ENCODE results near the gene BLMH. TPM values are rescaled to one million over a fixed set of nuclear protein-coding genes. Genes with fewer than 3 reads are reported as not detected.

Gene BLMH
- total RNA-seq, 1 donor from 2014 or later, result 49.5 TPM

DNA sequence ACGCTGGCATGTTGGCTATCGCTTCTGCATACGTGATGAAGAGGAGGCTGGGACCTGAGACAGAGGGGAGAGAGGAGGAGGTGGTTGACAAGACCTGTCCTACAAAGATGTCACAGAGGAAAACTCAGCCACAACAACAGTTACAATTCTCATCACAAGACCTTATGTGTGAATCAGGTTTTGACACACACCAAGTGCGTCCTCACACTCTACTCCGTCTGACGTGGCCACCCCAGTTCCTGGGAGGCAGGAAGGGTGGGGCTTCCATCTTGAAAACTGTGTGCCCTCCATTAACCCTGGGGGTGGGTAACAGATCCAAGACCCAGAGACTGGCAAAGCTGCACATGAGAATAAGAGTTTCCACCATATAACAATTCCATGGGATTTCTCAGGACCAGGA lies 80.4 kb downstream of the BLMH start:
- no peaks in the 10 kb centered on the region for H3K4me1 Mint-ChIP-seq (ENCODE audit: low read depth)
- no peak overlapping the region for H3K27ac Mint-ChIP-seq (ENCODE audit: unreplicated experiment)
- peaks cover 1% of the 10 kb centered on the region for H3K27me3 Mint-ChIP-seq (ENCODE audit: low read depth)
- DNase-seq (ENCODE audit: low spot score), result no peak
- H3K9me3 Mint-ChIP-seq (ENCODE audit: low read depth), result no peaks in the 10 kb centered on the region
- TF ChIP-seq, protein P1, sequence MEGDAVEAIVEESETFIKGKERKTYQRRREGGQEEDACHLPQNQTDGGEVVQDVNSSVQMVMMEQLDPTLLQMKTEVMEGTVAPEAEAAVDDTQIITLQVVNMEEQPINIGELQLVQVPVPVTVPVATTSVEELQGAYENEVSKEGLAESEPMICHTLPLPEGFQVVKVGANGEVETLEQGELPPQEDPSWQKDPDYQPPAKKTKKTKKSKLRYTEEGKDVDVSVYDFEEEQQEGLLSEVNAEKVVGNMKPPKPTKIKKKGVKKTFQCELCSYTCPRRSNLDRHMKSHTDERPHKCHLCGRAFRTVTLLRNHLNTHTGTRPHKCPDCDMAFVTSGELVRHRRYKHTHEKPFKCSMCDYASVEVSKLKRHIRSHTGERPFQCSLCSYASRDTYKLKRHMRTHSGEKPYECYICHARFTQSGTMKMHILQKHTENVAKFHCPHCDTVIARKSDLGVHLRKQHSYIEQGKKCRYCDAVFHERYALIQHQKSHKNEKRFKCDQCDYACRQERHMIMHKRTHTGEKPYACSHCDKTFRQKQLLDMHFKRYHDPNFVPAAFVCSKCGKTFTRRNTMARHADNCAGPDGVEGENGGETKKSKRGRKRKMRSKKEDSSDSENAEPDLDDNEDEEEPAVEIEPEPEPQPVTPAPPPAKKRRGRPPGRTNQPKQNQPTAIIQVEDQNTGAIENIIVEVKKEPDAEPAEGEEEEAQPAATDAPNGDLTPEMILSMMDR (IDR thresholded peaks at IDR 0.05), result no peak
- H3K36me3 Mint-ChIP-seq (ENCODE audit: low read depth), result no peaks in the 10 kb centered on the region
- no peak overlapping the region for H3K4me3 Mint-ChIP-seq (ENCODE audit: unreplicated experiment)

DNA sequence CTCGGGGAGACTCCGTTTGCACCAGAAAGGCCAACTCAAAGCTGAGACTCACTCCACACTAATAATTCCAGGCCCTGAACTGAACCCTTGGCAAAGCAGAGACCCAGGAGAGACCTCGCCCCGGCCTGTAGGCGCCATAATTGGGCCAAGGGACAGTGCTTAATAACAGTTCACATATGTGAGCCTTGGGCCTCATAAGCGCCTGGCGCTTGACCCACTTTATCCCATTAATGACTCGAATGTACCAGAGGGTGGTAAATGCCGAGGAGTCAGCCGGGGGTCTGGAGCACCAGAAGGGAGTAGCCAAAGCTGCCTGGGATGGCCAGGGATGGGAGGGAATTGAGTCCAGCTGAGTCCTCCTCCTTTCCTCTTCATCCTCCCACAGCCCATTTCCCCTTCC lies 80.8 kb downstream of the BLMH start:
- TF ChIP-seq, protein P1 (IDR thresholded peaks at IDR 0.05), result no peak
- no peak overlapping the region for H3K27ac Mint-ChIP-seq (ENCODE audit: unreplicated experiment)
- no peak overlapping the region for H3K4me3 Mint-ChIP-seq (ENCODE audit: unreplicated experiment)
- H3K4me1 Mint-ChIP-seq (ENCODE audit: low read depth), result no peaks in the 10 kb centered on the region
- DNase-seq (ENCODE audit: low spot score), result no peak
- H3K27me3 Mint-ChIP-seq (ENCODE audit: low read depth), result peaks cover 1% of the 10 kb centered on the region
- H3K36me3 Mint-ChIP-seq (ENCODE audit: low read depth), result no peaks in the 10 kb centered on the region
- H3K9me3 Mint-ChIP-seq (ENCODE audit: low read depth), result no peaks in the 10 kb centered on the region

DNA sequence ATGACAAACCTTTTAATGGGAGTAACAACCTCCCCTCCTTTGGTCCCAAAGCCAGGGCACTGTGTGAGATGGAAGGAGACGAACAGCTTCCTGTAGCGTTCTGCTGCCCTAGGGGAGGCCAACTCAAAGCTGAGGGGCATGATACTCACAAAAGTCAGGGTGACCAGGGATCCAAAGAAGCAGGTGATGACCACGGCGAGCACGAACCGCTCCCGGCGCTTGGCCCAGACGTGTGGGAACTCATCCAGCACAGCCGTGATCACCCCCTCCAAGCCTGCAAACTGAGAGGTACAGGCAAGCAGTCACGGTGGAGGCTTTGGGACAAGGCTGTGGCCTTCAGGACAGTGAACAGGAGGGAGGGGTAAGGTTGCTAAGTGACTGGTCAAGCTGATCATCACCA lies 81.4 kb downstream of the BLMH start:
- H3K4me1 Mint-ChIP-seq (ENCODE audit: low read depth), result no peaks in the 10 kb centered on the region
- TF ChIP-seq, protein P1 (IDR thresholded peaks at IDR 0.05), result no peak
- no peak for DNase-seq (ENCODE audit: low spot score)
- H3K4me3 Mint-ChIP-seq (ENCODE audit: unreplicated experiment), result no peak overlapping the region
- no peak overlapping the region for H3K27ac Mint-ChIP-seq (ENCODE audit: unreplicated experiment)
- no peaks in the 10 kb centered on the region for H3K36me3 Mint-ChIP-seq (ENCODE audit: low read depth)
- no peaks in the 10 kb centered on the region for H3K9me3 Mint-ChIP-seq (ENCODE audit: low read depth)
- peaks cover 1% of the 10 kb centered on the region for H3K27me3 Mint-ChIP-seq (ENCODE audit: low read depth)

DNA sequence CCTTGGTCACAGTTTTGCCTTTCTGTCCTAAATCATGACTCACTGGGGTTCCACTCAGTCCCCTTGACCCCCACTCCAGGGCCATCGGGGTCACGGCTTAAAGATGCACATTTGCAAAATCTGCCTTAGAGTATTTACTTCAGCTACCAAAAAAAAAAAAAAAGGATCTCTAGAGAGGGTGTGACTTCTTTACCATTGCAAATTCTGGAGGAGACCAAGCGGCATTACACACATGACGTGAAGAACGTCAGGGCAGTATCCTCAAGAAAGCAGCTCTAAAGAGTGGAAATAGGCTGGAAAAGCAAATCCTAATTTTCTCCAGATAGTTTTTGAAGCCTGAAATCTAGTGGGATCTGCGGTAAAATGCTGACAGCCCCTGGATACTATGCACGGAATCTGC lies 81.8 kb downstream of the BLMH start:
- peaks cover 1% of the 10 kb centered on the region for H3K27me3 Mint-ChIP-seq (ENCODE audit: low read depth)
- TF ChIP-seq, protein P1 (IDR thresholded peaks at IDR 0.05), result no peak
- H3K9me3 Mint-ChIP-seq (ENCODE audit: low read depth), result no peaks in the 10 kb centered on the region
- H3K4me1 Mint-ChIP-seq (ENCODE audit: low read depth), result no peaks in the 10 kb centered on the region
- no peak overlapping the region for H3K27ac Mint-ChIP-seq (ENCODE audit: unreplicated experiment)
- no peak for DNase-seq (ENCODE audit: low spot score)
- H3K4me3 Mint-ChIP-seq (ENCODE audit: unreplicated experiment), result no peak overlapping the region
- H3K36me3 Mint-ChIP-seq (ENCODE audit: low read depth), result no peaks in the 10 kb centered on the region

DNA sequence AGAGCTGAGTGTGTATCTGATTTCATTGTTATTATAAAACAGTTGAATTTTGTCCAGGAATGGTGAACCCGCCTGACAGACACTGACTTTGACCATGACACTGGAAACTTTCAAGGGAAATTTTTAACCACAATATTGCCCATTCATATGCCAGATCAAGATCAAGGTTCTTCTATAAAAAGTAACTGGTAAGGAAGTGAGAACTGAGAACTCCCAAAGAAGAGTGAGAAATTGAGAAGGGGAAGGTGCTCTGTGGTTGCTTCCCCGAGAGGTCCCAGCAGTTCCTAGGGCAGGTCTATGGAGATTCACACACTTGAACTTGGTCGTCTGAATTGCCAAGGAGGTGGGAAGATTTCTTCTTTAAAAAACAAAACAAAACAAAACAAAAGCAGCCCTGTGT lies 83.5 kb downstream of the BLMH start:
- Mint-ChIP-seq H3K36me3 (ENCODE audit: low read depth) (no peaks in the 10 kb centered on the region), H3K27me3 (ENCODE audit: low read depth) (peaks cover 1% of the 10 kb centered on the region), H3K4me1 (ENCODE audit: low read depth) (no peaks in the 10 kb centered on the region), H3K4me3 (ENCODE audit: unreplicated experiment) (no peak overlapping the region), H3K9me3 (ENCODE audit: low read depth) (no peaks in the 10 kb centered on the region), H3K27ac (ENCODE audit: unreplicated experiment) (no peak overlapping the region)
- DNase-seq (ENCODE audit: low spot score), result no peak
- TF ChIP-seq, protein P1 (IDR thresholded peaks at IDR 0.05), result no peak
